Astrocyte of the spinal cord (primary cell): ENCODE results near the gene AATF.

ENCODE experiments used
- DNase-seq: peaks from one replicate; pipeline ENCODE4 v3.0.0; 2011; ENCODE audit warnings: low read depth, low spot score
- H3K4me3 ChIP-seq: 2 replicates; pipeline ENCODE4 v1.5.1; 2011; ENCODE audit warnings: low read depth, mild to moderate bottlenecking, low read length, moderate library complexity
- CTCF ChIP-seq: IDR thresholded peaks from 2 replicates; pipeline ENCODE4 v1.5.1; 2012; ENCODE audit warnings: low read depth, mild to moderate bottlenecking, low read length, inconsistent platforms
- in situ Hi-C: cut with HindIII; loops from 2 replicates; pipeline ENCODE4 v1.10.0; 2017; ENCODE audit warnings: low sequenced_read_pairs

The AATF gene

GRCh38 chr17:36941265-36942010, 7.3 kb upstream of the AATF start:
- no peak for DNase-seq
- in situ Hi-C loops = no loop called here
- no peak for TF ChIP-seq CTCF
- no peak overlapping the region for H3K4me3 ChIP-seq

- H3K4me3 ChIP-seq = no peak overlapping the region
- no peak for DNase-seq
- no peak for TF ChIP-seq CTCF
- in situ Hi-C loops = no loop called here
These were observed 6.6 kb upstream of the AATF start for GRCh38 chr17:36942019-36942599.

- in situ Hi-C loops = no loop called here
- no peak for DNase-seq
- no peak for TF ChIP-seq CTCF
- H3K4me3 ChIP-seq = no peak overlapping the region
These were observed 6.1 kb upstream of the AATF start for GRCh38 chr17:36942631-36943125.

GRCh38 chr17:36943250-36944191, 5.2 kb upstream of the AATF start:
- DNase-seq = no peak
- in situ Hi-C loops = no loop called here

GRCh38 chr17:36944553-36944952, 4.2 kb upstream of the AATF start:
- in situ Hi-C loops = no loop called here
- H3K4me3 ChIP-seq = no peak overlapping the region
- no peak for DNase-seq

More at GRCh38 chr17:36943250-36944191, 5.2 kb upstream of the AATF start:
- TF ChIP-seq CTCF = no peak
- no peak overlapping the region for H3K4me3 ChIP-seq

More at GRCh38 chr17:36944553-36944952, 4.2 kb upstream of the AATF start:
- no peak for TF ChIP-seq CTCF
